Skeletal muscle tissue (tissue), 4 donors: ENCODE results near the gene RSU1. TPM values are rescaled to one million over a fixed set of nuclear protein-coding genes. Genes with fewer than 3 reads are reported as not detected.

Source experiments
- H3K27ac ChIP-seq: one replicate; pipeline ENCODE4 v1.7.0; 2013; ENCODE audit warnings: mild to moderate bottlenecking, low read depth, low read length, inconsistent platforms
- H3K27me3 ChIP-seq, 3 donors: one replicate each; pipeline ENCODE4 v1.7.0; 2013; ENCODE audit warnings: low read length in 3 of 3; ENCODE audit not compliant: control insufficient read depth in 3 of 3, insufficient read depth in 3 of 3
- H3K36me3 ChIP-seq, 3 donors: one replicate each; pipeline ENCODE4 v1.7.0; 2013; ENCODE audit warnings: low read length in 3 of 3; ENCODE audit not compliant: control insufficient read depth in 3 of 3, insufficient read depth in 3 of 3
- H3K4me1 ChIP-seq, 3 donors: one replicate each; pipeline ENCODE4 v1.7.0; 2013; ENCODE audit warnings: low read length in 3 of 3, mild to moderate bottlenecking in 3 of 3; ENCODE audit not compliant: control insufficient read depth in 3 of 3, insufficient read depth in 3 of 3
- H3K4me3 ChIP-seq, 3 donors: one replicate each; pipeline ENCODE4 v1.7.0; 2013; ENCODE audit warnings: low read length in 3 of 3
- H3K9ac ChIP-seq, 3 donors: one replicate each; pipeline ENCODE4 v1.7.0; 2013; ENCODE audit warnings: low read length in 3 of 3, mild to moderate bottlenecking in 3 of 3, moderate library complexity in 2 of 3, low read depth in 1 of 3
- H3K9me3 ChIP-seq, 3 donors: one replicate each; pipeline ENCODE4 v1.7.0; 2013; ENCODE audit warnings: low read length in 3 of 3; ENCODE audit not compliant: control insufficient read depth in 3 of 3
- total RNA-seq: library from RNA; depleted of rRNA; stranded (reverse); fragments of >200 nt; gene quantifications from one replicate; pipeline ENCODE4 v1.2.3, GENCODE V29; 2014
- donor health status: Osteomylitis.

RSU1 gene
- total RNA-seq, 1 donor from 2014 or later, result 35.0 TPM

GRCh38 chr10:16698461-16698860 is 118.8 kb downstream of the RSU1 start:
- Histone ChIP-seq H3K27me3 (no peaks in the 10 kb centered on the region), H3K36me3 (peaks cover 0 to 3% (median 0%) of the 10 kb centered on the region in 3 donors), H3K9ac (no peak overlapping the region), H3K9me3 (no peaks in the 10 kb centered on the region), H3K27ac (no peak overlapping the region), H3K4me3 (no peak overlapping the region), H3K4me1 (no peaks in the 10 kb centered on the region)

- Histone ChIP-seq H3K27ac (no peak overlapping the region), H3K36me3 (peaks cover 0 to 3% (median 3%) of the 10 kb centered on the region in 3 donors), H3K9ac (no peak overlapping the region), H3K4me3 (no peak overlapping the region), H3K27me3 (no peaks in the 10 kb centered on the region), H3K4me1 (no peaks in the 10 kb centered on the region), H3K9me3 (no peaks in the 10 kb centered on the region)
These were observed 126.8 kb downstream of the RSU1 start for GRCh38 chr10:16690417-16690816.

- H3K9me3 ChIP-seq, result no peaks in the 10 kb centered on the region
- no peak overlapping the region for H3K4me3 ChIP-seq
- peaks cover 0 to 3% (median 3%) of the 10 kb centered on the region in 3 donors for H3K36me3 ChIP-seq
- no peaks in the 10 kb centered on the region for H3K4me1 ChIP-seq
- H3K27ac ChIP-seq, result no peak overlapping the region
- H3K27me3 ChIP-seq, result no peaks in the 10 kb centered on the region
- H3K9ac ChIP-seq, result no peak overlapping the region
These were observed 127.5 kb downstream of the RSU1 start for GRCh38 chr10:16689696-16690095.

- no peak overlapping the region for H3K27ac ChIP-seq
- H3K9me3 ChIP-seq, result no peaks in the 10 kb centered on the region
- H3K36me3 ChIP-seq, result peaks cover 0 to 3% (median 0%) of the 10 kb centered on the region in 3 donors
- no peaks in the 10 kb centered on the region for H3K4me1 ChIP-seq
- H3K27me3 ChIP-seq, result no peaks in the 10 kb centered on the region
- no peak overlapping the region for H3K9ac ChIP-seq
- H3K4me3 ChIP-seq, result no peak overlapping the region
These were observed 128.0 kb downstream of the RSU1 start for GRCh38 chr10:16689227-16689626.

GRCh38 chr10:16686054-16686902 is 130.9 kb downstream of the RSU1 start:
- Histone ChIP-seq H3K27ac (no peak overlapping the region), H3K4me1 (no peaks in the 10 kb centered on the region), H3K4me3 (no peak overlapping the region), H3K9me3 (no peaks in the 10 kb centered on the region), H3K9ac (no peak overlapping the region), H3K27me3 (no peaks in the 10 kb centered on the region), H3K36me3 (peaks cover 0 to 3% (median 0%) of the 10 kb centered on the region in 3 donors)

- H3K36me3 ChIP-seq, result peaks cover 0 to 3% (median 0%) of the 10 kb centered on the region in 3 donors
- no peaks in the 10 kb centered on the region for H3K27me3 ChIP-seq
- no peak overlapping the region for H3K9ac ChIP-seq
- no peaks in the 10 kb centered on the region for H3K4me1 ChIP-seq
- H3K27ac ChIP-seq, result no peak overlapping the region
- no peaks in the 10 kb centered on the region for H3K9me3 ChIP-seq
- H3K4me3 ChIP-seq, result no peak overlapping the region
These were observed 131.7 kb downstream of the RSU1 start for GRCh38 chr10:16685551-16685950.

GRCh38 chr10:16681521-16681920 is 135.7 kb downstream of the RSU1 start:
- Histone ChIP-seq H3K4me1 (no peaks in the 10 kb centered on the region), H3K9ac (no peak overlapping the region), H3K27me3 (no peaks in the 10 kb centered on the region), H3K27ac (no peak overlapping the region), H3K9me3 (no peaks in the 10 kb centered on the region), H3K4me3 (no peak overlapping the region), H3K36me3 (no peaks in the 10 kb centered on the region)

- no peaks in the 10 kb centered on the region for H3K27me3 ChIP-seq
- H3K4me3 ChIP-seq, result no peak overlapping the region
- H3K4me1 ChIP-seq, result no peaks in the 10 kb centered on the region
- no peaks in the 10 kb centered on the region for H3K9me3 ChIP-seq
- H3K27ac ChIP-seq, result no peak overlapping the region
- no peaks in the 10 kb centered on the region for H3K36me3 ChIP-seq
- H3K9ac ChIP-seq, result no peak overlapping the region
These were observed 137.7 kb downstream of the RSU1 start for GRCh38 chr10:16679511-16679910.

- H3K27ac ChIP-seq, result no peak overlapping the region
- no peak overlapping the region for H3K9ac ChIP-seq
- H3K36me3 ChIP-seq, result no peaks in the 10 kb centered on the region
- H3K27me3 ChIP-seq, result no peaks in the 10 kb centered on the region
- H3K4me3 ChIP-seq, result no peak overlapping the region
- no peaks in the 10 kb centered on the region for H3K4me1 ChIP-seq
- no peaks in the 10 kb centered on the region for H3K9me3 ChIP-seq
These were observed 141.9 kb downstream of the RSU1 start for GRCh38 chr10:16675334-16675733.

- H3K27ac ChIP-seq, result no peak overlapping the region
- no peaks in the 10 kb centered on the region for H3K27me3 ChIP-seq
- H3K4me1 ChIP-seq, result no peaks in the 10 kb centered on the region
- no peaks in the 10 kb centered on the region for H3K36me3 ChIP-seq
- H3K9me3 ChIP-seq, result no peaks in the 10 kb centered on the region
- no peak overlapping the region for H3K9ac ChIP-seq
- H3K4me3 ChIP-seq, result no peak overlapping the region
These were observed 143.0 kb downstream of the RSU1 start for GRCh38 chr10:16674147-16674703.
